ENCODE data around the gene TPD52L1.
"Not testable (repeated sequence)": the region's sequence is repeated elsewhere in the genome, so short reads cannot be mapped to it uniquely, and the experiment has no call there.

The TPD52L1 gene, protein sequence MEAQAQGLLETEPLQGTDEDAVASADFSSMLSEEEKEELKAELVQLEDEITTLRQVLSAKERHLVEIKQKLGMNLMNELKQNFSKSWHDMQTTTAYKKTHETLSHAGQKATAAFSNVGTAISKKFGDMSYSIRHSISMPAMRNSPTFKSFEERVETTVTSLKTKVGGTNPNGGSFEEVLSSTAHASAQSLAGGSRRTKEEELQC

DNA sequence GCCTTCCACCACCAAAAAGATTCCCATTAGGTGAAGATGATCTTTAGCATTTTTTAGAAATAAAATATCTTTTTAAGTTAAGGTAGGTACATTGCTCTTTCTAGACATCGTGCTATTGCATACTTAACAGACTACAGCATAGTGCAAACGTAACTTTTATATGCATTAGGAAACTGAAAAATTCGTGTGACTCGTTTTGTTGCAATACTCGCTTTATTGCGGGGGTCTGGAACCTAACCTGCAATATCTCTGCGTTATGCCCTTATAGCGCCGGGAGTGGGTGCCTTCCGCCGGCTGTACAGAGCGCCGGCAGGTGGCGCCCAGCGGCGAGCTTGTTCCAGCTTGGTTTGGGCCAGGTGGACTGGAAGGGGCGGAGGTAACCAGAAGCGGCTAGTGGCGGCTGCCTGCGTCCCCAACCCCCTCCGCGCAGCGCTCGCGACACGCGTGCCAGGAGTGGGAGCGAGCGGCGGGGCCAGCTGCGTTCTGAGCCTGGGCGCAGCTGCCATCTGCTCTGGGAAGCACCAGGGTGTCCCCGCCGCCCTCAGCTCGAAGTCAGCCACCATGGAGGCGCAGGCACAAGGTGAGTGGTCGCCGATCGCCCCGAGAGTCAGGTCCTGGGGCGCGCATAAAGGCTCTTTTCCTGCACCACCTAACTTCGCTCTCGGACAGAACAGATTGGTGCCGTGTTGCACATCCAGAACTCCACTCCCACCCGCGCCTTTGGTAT, at the start of gene TPD52L1:
Gene TPD52L1, plus strand, starts transcription at position 383 of the 727 bp plus-strand sequence. Its CDS starts 179 bp downstream, at position 562.
- peak; percentile 19 for DNase-seq (ENCODE audit: low read depth, low spot score)

DNA sequence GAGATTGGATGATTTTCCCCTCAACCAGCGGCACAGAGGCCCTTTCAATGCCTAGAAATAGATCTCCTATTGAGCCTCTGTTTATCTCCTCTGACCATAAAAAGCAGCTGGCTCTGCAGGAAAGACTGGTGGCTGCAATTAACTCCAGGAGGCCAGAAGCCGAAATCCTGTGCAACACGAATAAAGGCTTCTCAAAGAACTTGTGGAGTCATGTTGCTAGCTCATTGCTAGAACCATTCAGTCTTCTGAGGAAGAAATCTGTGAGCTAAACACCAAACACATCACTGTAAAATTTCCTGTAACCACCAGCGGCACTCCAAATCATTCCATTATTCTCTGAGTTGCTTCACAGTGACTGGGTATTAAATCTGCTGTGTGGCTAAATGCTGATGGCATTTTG, 49.1 kb upstream of the TPD52L1 start:
- no peak for DNase-seq (ENCODE audit: low read depth, low spot score)

DNA sequence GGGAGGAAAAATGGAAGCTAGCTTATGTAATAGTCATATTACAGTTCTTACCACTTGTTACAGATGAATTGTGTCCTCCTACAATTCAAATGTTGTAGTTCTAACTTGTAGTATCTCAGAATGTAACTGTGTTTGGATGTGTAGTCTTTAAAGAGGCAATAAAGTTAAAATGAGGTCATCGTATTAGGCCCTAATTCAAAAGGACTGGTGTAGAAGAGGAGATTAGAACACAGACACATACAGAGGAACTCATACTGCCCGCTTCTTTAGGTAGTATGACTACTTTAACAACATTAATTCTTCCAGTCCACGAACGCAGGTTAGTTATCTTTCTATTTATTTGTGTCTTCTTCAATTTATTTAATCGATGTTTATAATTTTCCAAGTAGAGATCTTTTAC, 46.5 kb upstream of the TPD52L1 start:
- no peak for DNase-seq (ENCODE audit: low read depth, low spot score)

DNA sequence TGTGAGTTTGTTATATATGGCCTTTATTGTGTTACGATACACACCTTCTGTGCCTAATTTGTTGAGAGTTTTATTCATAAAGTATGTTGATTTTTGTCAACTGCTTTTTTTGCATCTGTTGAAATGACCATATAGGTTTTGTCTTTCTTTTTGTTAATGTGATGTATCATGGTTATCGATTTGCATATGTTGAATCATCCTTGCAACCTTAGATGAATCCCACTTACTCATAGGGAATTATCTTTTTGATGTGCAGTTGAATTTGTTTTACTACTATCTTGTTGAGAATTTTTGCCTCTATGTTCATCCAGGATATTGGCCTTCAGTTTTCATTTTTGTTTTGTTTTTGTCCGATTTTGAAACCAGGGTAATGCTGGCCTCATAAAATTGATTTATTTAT, 45.7 kb upstream of the TPD52L1 start:
- DNase-seq (ENCODE audit: low read depth, low spot score), result no peak

DNA sequence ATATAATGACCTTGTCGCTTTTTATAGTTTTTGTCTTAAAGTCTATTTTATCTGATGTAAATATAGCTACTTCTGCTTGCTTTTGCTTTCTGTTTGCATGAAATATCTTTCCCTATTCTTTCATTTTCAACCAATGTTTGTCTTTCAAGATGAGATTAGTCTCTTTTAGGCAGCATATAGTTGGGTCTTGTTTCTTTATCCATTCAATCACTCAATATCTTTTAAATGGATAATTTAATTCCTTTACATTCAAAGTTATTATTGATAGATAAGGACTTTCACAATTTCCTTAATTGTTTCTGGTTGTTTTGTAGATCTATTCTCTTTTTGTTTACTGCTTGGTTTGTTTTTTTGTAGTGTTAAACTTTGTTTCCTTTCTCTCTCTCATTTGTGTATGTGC, 43.5 kb upstream of the TPD52L1 start:
- no peak for DNase-seq (ENCODE audit: low read depth, low spot score)

DNA sequence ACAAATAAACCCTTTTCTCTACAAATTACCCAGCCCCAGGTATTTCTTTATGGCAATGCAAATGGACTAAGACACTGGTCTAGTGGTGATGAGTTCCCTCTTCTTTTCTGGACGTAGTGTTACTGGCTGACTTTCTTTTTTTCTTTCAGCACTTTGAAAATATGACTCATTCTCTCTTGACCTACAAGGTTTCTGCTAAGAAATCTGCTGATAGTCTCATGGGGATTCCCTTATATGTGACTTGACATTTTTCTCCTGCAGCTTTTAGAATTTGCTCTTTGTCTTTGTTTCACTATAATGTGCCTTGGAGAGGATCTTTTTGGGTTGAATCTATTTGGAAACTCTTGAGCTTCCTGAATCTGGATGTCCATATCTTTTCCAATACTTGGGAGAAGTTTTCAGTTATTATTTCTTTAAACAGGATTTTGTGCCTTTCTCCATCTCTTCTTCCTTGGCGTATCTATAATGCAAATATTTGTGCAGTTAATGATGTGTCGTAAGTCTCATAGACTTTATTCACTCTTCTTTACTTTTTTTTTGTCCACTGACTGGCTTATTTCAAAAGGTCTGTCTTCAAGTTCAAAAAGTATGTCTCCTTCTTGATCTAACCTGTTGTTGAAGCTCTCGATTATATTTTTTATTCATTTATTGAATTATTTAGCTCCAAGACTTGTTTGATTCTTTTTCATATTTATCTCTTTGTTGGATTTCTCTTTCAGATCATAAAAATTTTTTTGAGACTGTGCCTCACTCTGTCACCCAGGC, 42.2 kb upstream of the TPD52L1 start:
- no peak for DNase-seq (ENCODE audit: low read depth, low spot score)

DNA sequence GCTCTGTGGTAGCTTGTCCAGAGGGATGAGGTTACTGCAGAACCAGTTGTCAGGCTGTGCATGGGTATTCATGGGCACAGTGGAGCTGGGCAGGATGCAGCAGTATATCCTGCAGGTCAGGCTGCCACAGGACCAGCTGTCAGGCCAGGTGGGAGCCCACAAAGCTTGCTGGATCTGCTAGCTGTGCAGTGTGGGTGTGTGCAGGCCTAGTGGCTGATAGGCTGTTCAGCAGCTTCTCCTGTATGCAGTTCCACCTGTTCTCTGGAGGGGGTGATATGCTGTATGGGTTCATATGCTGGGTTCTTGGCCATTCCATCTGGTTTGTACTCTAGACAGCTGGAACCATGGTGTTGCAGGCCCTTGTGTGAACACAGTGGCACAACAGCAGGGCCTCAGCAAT, 40.6 kb upstream of the TPD52L1 start:
- no peak for DNase-seq (ENCODE audit: low read depth, low spot score)

DNA sequence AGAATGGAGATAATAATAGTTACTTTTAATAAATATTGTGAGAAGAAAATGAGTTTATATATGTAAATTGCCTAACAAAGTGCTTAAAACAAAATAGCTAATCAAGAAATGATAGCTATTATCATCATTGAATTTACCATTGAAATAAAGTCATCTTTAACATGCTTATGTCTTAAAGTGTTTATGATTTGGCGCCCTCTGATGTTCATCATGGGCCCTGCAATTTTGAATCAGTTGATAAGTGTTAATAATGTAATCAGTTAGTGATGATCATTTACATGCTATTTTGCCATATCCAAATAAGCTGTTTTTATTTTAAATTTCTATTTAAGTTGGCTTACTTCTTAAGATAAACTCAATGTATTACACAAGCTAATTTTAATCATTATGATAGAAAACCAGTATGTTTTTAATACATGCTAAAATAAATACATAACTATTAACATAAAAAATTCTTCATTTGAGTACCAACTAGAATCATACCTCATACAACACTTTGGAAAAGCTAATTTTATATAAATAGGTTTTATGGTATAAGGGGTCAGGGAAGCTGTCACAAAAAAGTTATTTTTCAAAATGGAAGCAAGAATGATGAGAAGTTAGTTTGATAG, 39.2 kb upstream of the TPD52L1 start:
- DNase-seq (ENCODE audit: low read depth, low spot score), result no peak

DNA sequence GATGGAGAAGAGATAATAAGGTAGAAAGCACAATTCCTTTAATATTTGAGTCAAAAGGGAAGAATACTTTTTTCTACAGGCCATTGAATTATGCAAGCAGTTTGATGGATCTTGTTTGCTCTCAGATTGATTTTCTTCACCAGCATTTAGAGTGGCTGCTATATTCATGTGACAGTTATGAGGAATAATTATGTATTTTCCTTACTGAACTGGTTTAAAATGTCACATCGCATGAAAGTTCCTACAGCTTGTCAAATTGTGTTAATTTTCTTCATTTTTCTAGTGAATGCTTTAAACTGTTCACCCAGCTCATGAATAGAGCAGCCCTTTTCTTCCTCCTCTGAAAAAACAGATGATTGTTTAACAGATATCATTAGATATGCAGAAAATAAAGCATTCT, 37.4 kb upstream of the TPD52L1 start:
- DNase-seq (ENCODE audit: low read depth, low spot score), result no peak

DNA sequence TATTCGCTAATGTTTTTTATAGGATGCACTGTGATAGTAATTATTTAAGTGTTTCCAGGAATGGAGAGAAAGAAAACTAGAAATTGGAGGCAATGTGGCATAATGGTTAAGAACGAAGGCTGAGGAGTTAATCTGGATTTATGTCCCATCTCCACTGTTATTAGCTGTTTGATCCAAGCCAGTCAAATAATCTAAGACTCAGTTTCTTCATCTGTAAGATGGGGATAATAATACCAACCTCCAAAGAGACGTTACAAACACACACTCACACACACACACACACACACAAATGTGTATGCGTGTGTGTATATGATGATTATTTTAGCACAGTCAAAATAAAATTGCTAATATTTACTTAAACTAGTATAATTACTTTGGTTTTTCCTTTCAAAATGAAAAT, 36.9 kb upstream of the TPD52L1 start:
- DNase-seq (ENCODE audit: low read depth, low spot score), result no peak

DNA sequence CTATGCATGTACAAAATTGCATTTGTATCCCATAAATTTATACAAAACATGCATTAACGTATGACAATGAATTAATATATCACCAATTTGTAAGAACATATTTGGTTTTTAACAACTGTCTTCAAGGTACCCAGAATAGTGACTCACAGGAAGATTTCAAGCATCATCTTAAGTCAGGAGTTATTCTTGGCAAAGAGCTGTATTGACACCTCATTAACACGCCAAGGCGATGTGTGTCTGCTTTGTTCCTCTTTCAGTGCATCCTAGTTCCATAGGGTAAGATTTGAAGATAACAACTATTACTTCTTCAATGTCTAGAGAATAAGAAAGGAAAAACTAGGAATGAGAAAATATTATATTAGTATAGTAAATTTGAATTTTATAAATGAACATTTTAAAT, 35.8 kb upstream of the TPD52L1 start:
- no peak for DNase-seq (ENCODE audit: low read depth, low spot score)

DNA sequence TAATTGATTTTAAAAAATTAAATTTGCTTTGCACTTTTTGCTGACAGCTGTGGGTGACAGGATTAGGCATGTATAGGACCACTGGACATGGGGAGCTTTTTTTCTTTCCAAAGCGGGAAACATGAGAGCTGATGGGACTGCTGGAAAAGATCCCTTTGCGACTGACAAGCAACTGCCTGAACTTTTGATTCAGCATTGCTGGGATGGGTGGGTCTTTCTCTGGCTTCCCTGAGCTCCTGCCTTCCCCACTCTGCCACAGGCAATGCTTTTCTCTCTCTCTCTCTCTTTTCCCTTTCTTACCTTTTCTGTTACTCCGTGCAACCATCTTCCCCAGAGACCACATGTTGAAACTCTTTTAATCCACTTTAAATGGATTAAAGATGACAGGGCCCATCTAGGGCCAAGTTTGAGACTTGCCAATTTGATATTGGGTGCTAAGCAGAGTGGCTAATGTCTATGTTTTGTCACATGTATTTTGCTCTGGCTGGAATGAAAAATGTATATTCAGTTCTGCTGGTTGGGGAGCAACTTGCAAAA, 33.5 kb upstream of the TPD52L1 start:
- DNase-seq (ENCODE audit: low read depth, low spot score), result no peak

DNA sequence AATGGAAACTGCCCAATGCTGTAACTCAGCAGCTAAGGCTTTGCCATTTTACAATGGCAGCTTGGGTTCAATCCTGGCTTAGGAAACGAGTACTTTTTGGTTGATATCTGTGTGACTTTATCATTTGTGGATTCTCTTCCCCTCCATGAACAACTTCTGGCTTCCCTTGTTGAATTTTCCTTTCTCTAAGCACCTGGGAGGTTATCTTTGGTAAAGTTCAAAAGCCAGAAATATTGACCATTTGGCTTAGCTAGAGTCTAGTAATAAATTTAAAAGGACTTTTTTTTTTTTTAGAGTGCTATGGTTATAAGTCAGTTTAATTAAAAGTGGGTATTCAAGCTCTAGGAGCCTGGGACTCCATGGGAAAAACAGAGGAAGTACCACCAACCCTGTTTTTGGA, 31.7 kb upstream of the TPD52L1 start:
- no peak for DNase-seq (ENCODE audit: low read depth, low spot score)

DNA sequence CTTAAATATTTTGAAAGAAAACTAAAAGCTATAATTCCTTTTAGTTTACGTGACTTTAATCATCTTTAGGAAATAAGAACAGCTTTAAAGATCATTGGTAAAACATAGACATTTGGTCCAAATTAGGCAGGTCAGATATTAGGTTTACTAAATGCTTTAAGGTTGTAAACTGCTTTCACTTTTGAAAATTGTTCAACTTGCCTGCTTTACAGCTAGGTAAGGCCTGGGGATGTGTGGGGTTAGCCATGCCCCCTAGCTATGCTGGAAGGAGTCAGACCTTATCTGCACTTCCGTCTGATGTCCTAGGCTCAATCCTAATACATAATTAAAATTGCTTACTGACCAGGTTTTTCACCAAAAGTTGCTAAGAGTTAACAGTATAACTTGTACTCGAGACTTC, 30.5 kb upstream of the TPD52L1 start:
- DNase-seq (ENCODE audit: low read depth, low spot score), result no peak

DNA sequence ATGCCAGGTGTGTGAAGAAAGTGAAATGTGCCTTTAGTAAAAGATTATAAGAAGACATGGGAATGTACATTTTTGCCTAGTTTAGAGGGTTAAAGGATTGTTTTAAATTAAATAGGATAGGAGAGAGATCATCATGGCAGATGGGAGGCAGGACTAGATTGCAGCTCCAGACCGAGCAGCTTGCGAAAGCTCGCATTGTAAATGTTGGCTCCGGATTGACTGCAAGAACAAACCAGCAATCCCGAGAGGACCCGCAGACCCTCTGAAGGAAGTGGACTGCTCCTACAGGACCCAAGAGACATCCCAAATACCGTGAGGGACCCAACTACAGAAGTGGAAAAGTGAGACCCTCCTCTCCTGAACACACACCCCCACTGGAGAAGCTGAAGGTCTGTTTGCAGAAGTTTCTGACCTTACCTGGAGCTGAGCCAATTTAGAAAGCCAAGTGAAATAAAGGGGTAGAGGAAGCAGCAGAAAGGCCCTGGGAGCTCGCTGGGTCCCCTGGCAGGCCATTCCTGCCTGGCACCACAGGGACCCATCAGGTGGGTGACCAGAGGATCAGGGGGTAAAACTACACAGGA, 30.0 kb upstream of the TPD52L1 start:
- no peak for DNase-seq (ENCODE audit: low read depth, low spot score)

DNA sequence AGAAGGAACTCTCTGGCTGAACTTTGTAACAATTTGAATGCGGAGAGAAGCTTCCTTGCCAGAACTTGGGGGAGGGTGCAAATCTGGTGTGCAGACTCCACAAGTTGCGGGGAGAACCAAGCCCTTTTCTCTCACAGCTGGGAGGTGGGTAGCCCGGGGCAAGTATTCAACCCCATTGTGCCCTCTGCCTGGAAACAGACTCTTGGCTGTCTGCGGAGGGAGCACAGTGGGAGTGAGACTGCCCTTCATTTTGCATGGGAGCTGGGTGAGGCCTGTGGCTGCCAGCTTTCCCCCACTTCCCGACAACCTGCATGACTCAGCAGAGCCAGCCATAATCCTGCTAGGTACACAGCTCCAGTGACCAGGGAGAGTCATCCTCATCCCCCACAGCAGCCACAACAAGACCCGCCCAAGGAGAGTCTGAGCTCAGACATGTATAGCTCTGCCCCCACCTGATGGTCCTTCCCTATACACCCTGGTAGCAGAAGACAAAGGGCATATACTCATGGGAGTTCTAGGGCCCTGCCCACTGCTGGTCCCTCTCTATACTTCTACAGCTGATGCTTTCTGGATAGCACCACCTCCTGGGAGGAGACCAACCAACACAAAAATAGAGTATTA, 29.4 kb upstream of the TPD52L1 start:
- no peak for DNase-seq (ENCODE audit: low read depth, low spot score)

DNA sequence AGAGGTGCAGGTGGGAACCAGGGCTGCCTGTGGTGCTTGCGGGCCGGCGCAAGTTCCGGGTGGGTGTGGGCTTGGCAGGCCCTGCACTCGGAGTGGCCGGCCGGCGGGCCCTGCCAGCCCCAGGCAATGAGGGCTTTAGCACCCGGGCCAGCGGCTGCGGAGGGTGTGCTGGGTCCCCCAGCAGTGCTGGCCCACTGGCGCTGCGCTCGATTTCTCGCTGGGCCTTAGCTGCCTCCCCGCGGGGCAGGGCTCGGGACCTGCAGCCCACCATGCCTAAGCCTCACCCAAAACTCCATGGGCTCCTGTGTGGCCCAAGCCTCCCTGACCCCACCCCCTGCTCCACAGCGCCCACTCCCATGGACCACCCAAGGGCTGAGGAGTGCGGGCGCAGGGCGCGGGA, 27.7 kb upstream of the TPD52L1 start:
- not testable (repeated sequence) for DNase-seq (ENCODE audit: low read depth, low spot score)

DNA sequence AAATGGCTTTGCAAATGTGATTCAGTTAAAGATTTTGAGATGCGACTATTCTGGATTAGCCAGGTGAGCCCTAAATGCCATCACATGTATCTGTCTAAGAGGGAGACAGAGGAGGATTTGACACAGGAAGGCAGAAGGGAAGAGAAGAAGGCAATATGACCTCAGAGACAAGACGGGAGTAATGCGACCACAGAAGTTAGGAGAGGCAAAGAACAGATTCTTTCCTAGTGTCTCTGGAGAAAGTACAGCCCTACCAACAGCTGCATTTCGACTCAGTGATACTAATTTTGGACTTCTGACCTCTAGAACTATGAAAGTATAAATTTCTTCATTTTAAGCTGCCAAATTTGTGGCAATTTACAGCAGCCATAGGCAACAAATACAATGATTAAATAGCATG, 24.2 kb upstream of the TPD52L1 start:
- DNase-seq (ENCODE audit: low read depth, low spot score), result no peak

DNA sequence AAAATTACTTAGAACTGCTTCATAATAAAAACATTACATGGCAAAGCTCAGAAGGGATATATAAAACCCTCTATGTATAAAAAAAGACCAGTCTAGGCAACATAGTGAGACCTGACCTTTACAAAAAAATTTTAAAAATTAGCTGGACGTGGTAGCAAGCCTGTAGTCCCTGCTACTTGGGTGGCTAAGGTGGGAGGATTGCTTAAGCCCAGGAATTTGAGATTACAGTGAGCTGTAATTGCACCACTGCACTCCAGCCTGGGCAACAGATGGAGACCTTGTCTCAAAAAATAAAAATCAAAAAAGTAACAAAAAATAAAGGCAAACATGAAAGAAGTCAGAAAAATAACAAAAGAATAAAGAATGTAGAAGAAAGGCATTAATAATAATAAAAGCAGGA, 21.5 kb upstream of the TPD52L1 start:
- no peak for DNase-seq (ENCODE audit: low read depth, low spot score)

DNA sequence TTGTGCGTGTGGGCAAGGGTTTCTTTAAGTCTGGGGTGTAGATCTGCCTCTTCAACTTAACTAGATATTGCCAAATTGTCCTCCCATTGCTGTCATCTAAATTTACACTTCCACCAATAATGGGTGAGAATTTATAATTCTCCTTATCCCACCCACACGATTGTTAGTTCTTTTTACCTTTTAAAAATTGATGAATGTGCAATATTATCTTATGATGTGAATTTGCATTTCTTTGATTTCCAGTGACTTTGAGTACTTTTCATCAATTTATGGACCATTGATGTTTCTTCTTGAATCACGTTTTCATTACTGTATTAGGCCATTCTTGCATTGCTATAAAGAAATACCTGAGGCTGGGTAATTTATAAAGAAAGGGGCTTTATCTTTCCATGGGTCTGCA, 17.2 kb upstream of the TPD52L1 start:
- no peak for DNase-seq (ENCODE audit: low read depth, low spot score)

DNA sequence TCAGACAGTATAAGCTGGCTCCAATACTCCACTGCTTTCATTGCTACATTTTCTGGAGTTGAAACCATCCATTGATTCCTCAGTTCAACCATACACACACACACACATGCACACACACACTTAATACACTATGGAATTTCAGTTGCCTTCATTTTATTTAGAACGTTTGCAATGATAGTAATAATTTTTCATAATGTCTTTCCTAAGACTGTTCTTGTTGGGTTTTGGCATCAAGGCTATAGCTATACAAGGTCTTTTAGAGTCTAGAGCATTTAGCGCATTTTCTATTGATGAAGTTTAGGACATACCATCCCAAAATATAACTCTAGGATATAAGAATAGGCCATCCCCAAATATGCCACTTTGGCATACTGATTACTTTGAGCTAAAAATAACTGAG, 15.5 kb upstream of the TPD52L1 start:
- DNase-seq (ENCODE audit: low read depth, low spot score), result no peak

Data from activated CD4-positive, CD25-positive, alpha-beta regulatory T cell treated with anti-CD3 and anti-CD28 coated beads, Interleukin-2, amount 50 U/mL, for 16 hours (primary cell).